DOHH2 (cell line): ENCODE data around the gene TREX2.

Source experiments
- H3F3A ChIP-seq: fragments of 200-600 bp; sonication (generic), shearing (Covaris generic); 2 replicates; pipeline ENCODE4 v1.6.0; 2016; ENCODE audit warnings: antibody characterized with exemption, mild to moderate bottlenecking; ENCODE audit not compliant: control insufficient read depth, insufficient read depth
- H3K27ac ChIP-seq: fragments of 200-600 bp; sonication (generic); 2 replicates; pipeline ENCODE4 v1.5.1; 2014; ENCODE audit warnings: low read depth, mild to moderate bottlenecking, low read length, moderate library complexity
- H3K27me3 ChIP-seq: fragments of 200-600 bp; sonication (generic); 2 replicates; pipeline ENCODE4 v1.6.1; 2014; ENCODE audit warnings: mild to moderate bottlenecking, low read length, mixed read lengths; ENCODE audit not compliant: control insufficient read depth
- H3K36me3 ChIP-seq: fragments of 200-600 bp; sonication (generic); 2 replicates; pipeline ENCODE4 v1.6.1; 2014; ENCODE audit warnings: mild to moderate bottlenecking, low read length, moderate library complexity, mixed read lengths; ENCODE audit not compliant: control insufficient read depth
- H3K4me1 ChIP-seq: fragments of 200-600 bp; sonication (generic); 2 replicates; pipeline ENCODE4 v1.6.1; 2014; ENCODE audit warnings: mild to moderate bottlenecking, low read length, mixed read lengths; ENCODE audit not compliant: control insufficient read depth
- H3K4me2 ChIP-seq: fragments of 200-600 bp; sonication (generic); 2 replicates; pipeline ENCODE4 v1.6.0; 2014; ENCODE audit warnings: mild to moderate bottlenecking, low read length, moderate library complexity
- H3K4me3 ChIP-seq: fragments of 200-600 bp; sonication (generic); 2 replicates; pipeline ENCODE4 v1.5.1; 2014; ENCODE audit warnings: mild to moderate bottlenecking, low read length, mixed read lengths
- H3K79me2 ChIP-seq: fragments of 200-600 bp; sonication (generic); 2 replicates; pipeline ENCODE4 v1.6.1; 2014; ENCODE audit warnings: mild to moderate bottlenecking, low read length, mixed read lengths; ENCODE audit not compliant: control insufficient read depth
- H3K9me2 ChIP-seq: fragments of 200-600 bp; sonication (generic); replicated peaks from 2 replicates; pipeline ENCODE4 v1.6.1; 2014; ENCODE audit warnings: mild to moderate bottlenecking, low read length, mixed read lengths; ENCODE audit not compliant: control insufficient read depth
- H3K9me3 ChIP-seq: fragments of 200-600 bp; sonication (generic); 2 replicates; pipeline ENCODE4 v1.6.1; 2014; ENCODE audit warnings: antibody characterized with exemption, low read length, mixed read lengths; ENCODE audit not compliant: control insufficient read depth, insufficient read depth
- H4K20me1 ChIP-seq: fragments of 200-600 bp; sonication (generic); 2 replicates; pipeline ENCODE4 v1.6.0; 2014; ENCODE audit warnings: low read depth, mild to moderate bottlenecking, antibody characterized with exemption, low read length, moderate library complexity; ENCODE audit not compliant: control insufficient read depth, insufficient read depth
- EZH2phosphoT487 ChIP-seq: fragments of 200-600 bp; sonication (generic); IDR thresholded peaks from 2 replicates; pipeline ENCODE4 v1.6.1; 2017; ENCODE audit warnings: borderline replicate concordance, mild to moderate bottlenecking, antibody characterized with exemption, low read length, moderate library complexity, mixed read lengths
- TF ChIP-seq, protein P1 (sequence below): fragments of 200-600 bp; sonication (generic); IDR thresholded peaks from one replicate; pipeline ENCODE4 v1.5.1; 2014; ENCODE audit warnings: antibody characterized with exemption, mild to moderate bottlenecking, low read depth, low read length; ENCODE audit not compliant: poor library complexity, severe bottlenecking

Gene TREX2

DNA sequence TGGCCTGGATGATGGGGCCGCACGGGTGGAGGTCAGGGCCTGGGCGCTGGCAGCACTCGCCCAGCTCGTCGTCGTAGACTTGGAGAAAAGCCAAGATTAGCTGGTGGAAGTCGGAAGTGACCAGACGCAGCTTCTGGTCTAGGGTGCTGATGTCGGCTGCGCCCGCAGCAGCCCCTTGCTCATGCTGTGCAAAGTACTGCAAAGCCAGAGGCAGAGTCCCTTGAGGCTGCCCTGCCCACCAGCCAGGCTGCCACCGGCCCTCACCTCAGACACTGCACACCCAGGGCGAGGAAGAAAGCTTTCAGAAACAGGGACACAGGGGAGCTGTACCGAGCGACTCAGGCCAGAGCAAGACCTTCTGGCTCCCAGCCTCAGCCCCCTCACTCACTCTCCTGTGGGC is 9.7 kb upstream of the TREX2 start:
- Histone ChIP-seq H3K4me1 (no peaks in the 10 kb centered on the region), H3K9me3 (no peaks in the 10 kb centered on the region), H3K27me3 (no peaks in the 10 kb centered on the region), H3K36me3 (peaks cover 8% of the 10 kb centered on the region), H4K20me1 (no peaks in the 10 kb centered on the region), H3K9me2 (no peaks in the 10 kb centered on the region), H3K4me2 (no peak overlapping the region), H3K27ac (no peak overlapping the region), H3F3A (no peaks in the 10 kb centered on the region), H3K79me2 (no peaks in the 10 kb centered on the region), H3K4me3 (no peak overlapping the region)
- TF ChIP-seq EZH2phosphoT487 = no peak
- TF ChIP-seq, protein P1, sequence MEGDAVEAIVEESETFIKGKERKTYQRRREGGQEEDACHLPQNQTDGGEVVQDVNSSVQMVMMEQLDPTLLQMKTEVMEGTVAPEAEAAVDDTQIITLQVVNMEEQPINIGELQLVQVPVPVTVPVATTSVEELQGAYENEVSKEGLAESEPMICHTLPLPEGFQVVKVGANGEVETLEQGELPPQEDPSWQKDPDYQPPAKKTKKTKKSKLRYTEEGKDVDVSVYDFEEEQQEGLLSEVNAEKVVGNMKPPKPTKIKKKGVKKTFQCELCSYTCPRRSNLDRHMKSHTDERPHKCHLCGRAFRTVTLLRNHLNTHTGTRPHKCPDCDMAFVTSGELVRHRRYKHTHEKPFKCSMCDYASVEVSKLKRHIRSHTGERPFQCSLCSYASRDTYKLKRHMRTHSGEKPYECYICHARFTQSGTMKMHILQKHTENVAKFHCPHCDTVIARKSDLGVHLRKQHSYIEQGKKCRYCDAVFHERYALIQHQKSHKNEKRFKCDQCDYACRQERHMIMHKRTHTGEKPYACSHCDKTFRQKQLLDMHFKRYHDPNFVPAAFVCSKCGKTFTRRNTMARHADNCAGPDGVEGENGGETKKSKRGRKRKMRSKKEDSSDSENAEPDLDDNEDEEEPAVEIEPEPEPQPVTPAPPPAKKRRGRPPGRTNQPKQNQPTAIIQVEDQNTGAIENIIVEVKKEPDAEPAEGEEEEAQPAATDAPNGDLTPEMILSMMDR = no peak

DNA sequence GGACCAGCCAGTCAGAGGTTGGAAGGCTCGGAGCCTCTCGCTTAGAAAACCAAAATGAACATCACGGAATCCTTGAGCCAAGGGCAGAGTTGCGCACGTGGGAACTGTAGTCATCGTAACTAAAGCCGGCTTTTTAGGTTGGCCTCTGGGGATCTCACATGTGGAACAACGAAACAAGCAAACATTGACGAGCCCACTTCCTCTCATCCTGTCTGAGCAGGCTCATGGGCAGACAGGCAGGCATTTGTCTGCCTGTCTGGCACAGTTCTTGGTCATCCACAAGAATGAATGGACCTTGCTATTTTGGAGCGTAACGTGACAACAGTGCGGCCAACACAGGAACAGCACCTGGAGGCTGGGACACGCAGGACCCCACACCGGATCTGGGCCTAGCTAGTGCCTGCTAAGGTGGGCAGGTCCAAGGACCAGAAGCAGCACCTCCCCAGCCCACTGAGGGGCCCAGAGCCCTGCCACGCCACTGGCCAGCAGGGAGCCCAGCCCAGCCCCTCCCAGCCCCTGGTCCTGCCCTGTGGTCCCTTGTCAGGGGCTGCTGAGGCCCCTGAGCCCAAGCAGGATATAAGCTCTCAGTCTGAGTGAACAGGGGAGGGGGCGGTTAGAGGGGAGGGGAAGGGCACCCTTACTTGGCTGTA is 9.2 kb upstream of the TREX2 start:
- Histone ChIP-seq H3K27me3 (no peaks in the 10 kb centered on the region), H3F3A (no peaks in the 10 kb centered on the region), H3K27ac (no peak overlapping the region), H3K79me2 (no peaks in the 10 kb centered on the region), H3K9me3 (no peaks in the 10 kb centered on the region), H3K4me2 (no peak overlapping the region), H3K4me3 (no peak overlapping the region), H3K9me2 (no peaks in the 10 kb centered on the region), H4K20me1 (no peaks in the 10 kb centered on the region), H3K4me1 (no peaks in the 10 kb centered on the region), H3K36me3 (peaks cover 4% of the 10 kb centered on the region; the same call in 1 of the 2 replicates)
- no peak for TF ChIP-seq EZH2phosphoT487
- TF ChIP-seq, protein P1 = no peak

DNA sequence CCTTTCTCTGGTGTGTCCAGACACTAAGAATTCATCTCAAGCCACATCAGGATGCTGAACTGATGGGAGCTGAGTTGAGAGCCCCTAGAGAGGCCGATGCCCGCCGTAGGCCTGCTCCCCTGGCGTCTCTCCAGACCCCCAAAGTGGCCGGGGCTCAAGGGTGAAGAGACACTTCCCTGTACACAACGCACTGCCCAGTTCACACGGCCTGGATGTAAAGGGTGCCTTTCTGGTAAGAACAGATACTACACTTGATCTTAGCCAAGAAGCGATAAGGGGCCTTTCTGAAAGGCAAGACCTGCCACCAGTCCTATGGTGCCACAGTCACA is 5.1 kb upstream of the TREX2 start:
- H3K9me3 ChIP-seq = no peaks in the 10 kb centered on the region
- no peaks in the 10 kb centered on the region for H3F3A ChIP-seq
- H3K36me3 ChIP-seq = no peaks in the 10 kb centered on the region
- no peaks in the 10 kb centered on the region for H3K4me1 ChIP-seq
- no peaks in the 10 kb centered on the region for H3K9me2 ChIP-seq
- TF ChIP-seq, protein P1 = no peak
- no peak for TF ChIP-seq EZH2phosphoT487
- no peaks in the 10 kb centered on the region for H3K27me3 ChIP-seq
- H3K79me2 ChIP-seq = no peaks in the 10 kb centered on the region
- no peaks in the 10 kb centered on the region for H4K20me1 ChIP-seq
- H3K4me2 ChIP-seq = no peak overlapping the region
- H3K4me3 ChIP-seq = no peak overlapping the region
- no peak overlapping the region for H3K27ac ChIP-seq
